ENCODE results near the gene PLCB1. TPM values are rescaled to one million over a fixed set of nuclear protein-coding genes. Genes with fewer than 3 reads are reported as not detected.
A peak's percentile ranks its signal among the peaks of the same experiment; 100 is the strongest.

PLCB1 gene
- total and polyA plus RNA-seq, 10 of the 15 experiments (the other 5 are each of a cell fraction or from before 2014, with no cell fraction given) = 0.05 to 5.3 (median 0.17) TPM; not detected in 1

GRCh38 chr20:8473459-8473858, 341.4 kb downstream of the PLCB1 start:
- Histone ChIP-seq H3K9me3 (replicated peaks; ENCODE audit: control insufficient read depth, insufficient read depth, low read length) (no peaks in the 10 kb centered on the region; the same call in 2 of the 3 replicates), H3K36me3 (ENCODE audit: control insufficient read depth in 2 of 2, insufficient read depth in 2 of 2, low read length in 1 of 2) (no peaks in the 10 kb centered on the region), H3K9ac (ENCODE audit: control insufficient read depth, insufficient read depth, low read length) (no peak overlapping the region), H4K20me1 (ENCODE audit: control insufficient read depth, insufficient read depth) (no peaks in the 10 kb centered on the region), H3K4me2 (ENCODE audit: control insufficient read depth, insufficient read depth) (no peak overlapping the region), H2AFZ (ENCODE audit: control insufficient read depth, low read depth, low read length) (no peak overlapping the region), H3K79me2 (ENCODE audit: control insufficient read depth, insufficient read depth, low read length) (no peaks in the 10 kb centered on the region), H3K4me1 (ENCODE audit: control insufficient read depth, insufficient read depth, low read length) (no peaks in the 10 kb centered on the region), H3K4me3 (no peak overlapping the region), H3K27me3 (replicated peaks in 1 of 2; ENCODE audit: control insufficient read depth in 2 of 2, insufficient read depth in 2 of 2, low read length in 1 of 2) (no peaks in the 10 kb centered on the region), H3K27ac (ENCODE audit: control insufficient read depth, insufficient read depth) (no peak overlapping the region)
- in situ Hi-C loops (cut with MboI) (no loop called here), intact Hi-C loops (cut with micrococcal nuclease; ENCODE audit: unreplicated experiment) (no loop called here)
- CTCF ChIA-PET = no interaction called here
- 0% methylated on average over 1 of the region's 1 CpG for WGBS (ENCODE audit: insufficient coverage, insufficient replicate concordance, low lambda C conversion rate, missing lambda C conversion rate)
- SMC1A ChIA-PET (ENCODE audit: uncharacterized antibody, unreplicated experiment) = no interaction called here
- TF ChIP-seq CHD1 (IDR thresholded peaks at IDR 0.05; ENCODE audit: low read depth, low read length) (no peak), BACH1 (IDR thresholded peaks at IDR 0.05; ENCODE audit: borderline replicate concordance) (no peak), SMAD1 (IDR thresholded peaks at IDR 0.05; ENCODE audit: low read depth, partially characterized antibody) (no peak), TARDBP (IDR thresholded peaks at IDR 0.05; ENCODE audit: borderline replicate concordance) (no peak), ATF7 (IDR thresholded peaks at IDR 0.05; ENCODE audit: low read depth) (peak; percentile 44; the same call in 1 of the 2 replicates)
- no TSS peak for BruUV-seq (replicated peaks)
- FAIRE-seq (no peak), ATAC-seq (peak; percentile 16; the same call in 1 of the 3 replicates), DNase-seq (ENCODE audit: low read depth, low spot score) (no peak)
- POLR2A ChIA-PET = no interaction called here
- RAD21 ChIA-PET (ENCODE audit: unreplicated experiment) = no interaction called here

- DNase-seq (ENCODE audit: low read depth, low spot score) (no peak), FAIRE-seq (no peak), ATAC-seq (no peak)
- Histone ChIP-seq H3K27ac (ENCODE audit: control insufficient read depth, insufficient read depth) (no peak overlapping the region), H2AFZ (ENCODE audit: control insufficient read depth, low read depth, low read length) (no peak overlapping the region), H3K4me1 (ENCODE audit: control insufficient read depth, insufficient read depth, low read length) (no peaks in the 10 kb centered on the region), H4K20me1 (ENCODE audit: control insufficient read depth, insufficient read depth) (no peaks in the 10 kb centered on the region), H3K4me2 (ENCODE audit: control insufficient read depth, insufficient read depth) (no peak overlapping the region), H3K9ac (ENCODE audit: control insufficient read depth, insufficient read depth, low read length) (no peak overlapping the region), H3K36me3 (ENCODE audit: control insufficient read depth in 2 of 2, insufficient read depth in 2 of 2, low read length in 1 of 2) (no peaks in the 10 kb centered on the region), H3K4me3 (no peak overlapping the region), H3K79me2 (ENCODE audit: control insufficient read depth, insufficient read depth, low read length) (no peaks in the 10 kb centered on the region), H3K27me3 (replicated peaks in 1 of 2; ENCODE audit: control insufficient read depth in 2 of 2, insufficient read depth in 2 of 2, low read length in 1 of 2) (no peaks in the 10 kb centered on the region), H3K9me3 (replicated peaks; ENCODE audit: control insufficient read depth, insufficient read depth, low read length) (no peaks in the 10 kb centered on the region; the same call in 2 of the 3 replicates)
- TF ChIP-seq SPI1 (IDR thresholded peaks at IDR 0.05; ENCODE audit: borderline replicate concordance, insufficient read depth, low read depth, low read length) (no peak), CBX5 (IDR thresholded peaks at IDR 0.05; ENCODE audit: low read depth) (no peak), SP1 (IDR thresholded peaks at IDR 0.05; ENCODE audit: low read depth, low read length) (no peak), FOXM1 (IDR thresholded peaks at IDR 0.05; ENCODE audit: low read depth, low read length) (no peak)
- RAD21 ChIA-PET (ENCODE audit: unreplicated experiment) = no interaction called here
- WGBS (ENCODE audit: insufficient coverage, insufficient replicate concordance, low lambda C conversion rate, missing lambda C conversion rate) = 24% methylated on average over 4 of the region's 4 CpGs
- intact Hi-C loops (cut with micrococcal nuclease; ENCODE audit: unreplicated experiment) (no loop called here), in situ Hi-C loops (cut with MboI) (no loop called here)
- SMC1A ChIA-PET (ENCODE audit: uncharacterized antibody, unreplicated experiment) = no interaction called here
- BruUV-seq (replicated peaks) = no TSS peak
- CTCF ChIA-PET = no interaction called here
- POLR2A ChIA-PET = no interaction called here
Observed at GRCh38 chr20:8474027-8474668, 342.1 kb downstream of the PLCB1 start.
